ENCODE data around the gene PCMTD2. TPM values are rescaled to one million over a fixed set of nuclear protein-coding genes. Genes with fewer than 3 reads are reported as not detected.

The PCMTD2 gene
- total RNA-seq, 2 experiments from 2014 or later, result 47.0 to 51.7 TPM

GRCh38 chr20:64244870-64245603 lies 10.5 kb upstream of the PCMTD2 start:
- no peaks in the 10 kb centered on the region for H3K36me3 ChIP-seq (ENCODE audit: insufficient read depth, low read length)
- no peak overlapping the region for H3K4me2 ChIP-seq (ENCODE audit: low read length)
- intact Hi-C loops (cut with micrococcal nuclease; ENCODE audit: unreplicated experiment), result no loop called here
- CTCF ChIA-PET (ENCODE audit: unreplicated experiment), result no interaction called here
- H3K79me2 ChIP-seq (ENCODE audit: insufficient read depth, low read depth, low read length), result no peaks in the 10 kb centered on the region
- H2AFZ ChIP-seq (ENCODE audit: low read length), result no peak overlapping the region
- BruUV-seq (replicated peaks), result no TSS peak
- no peak overlapping the region for H3K27ac ChIP-seq (ENCODE audit: low read depth, low read length, poor library complexity, severe bottlenecking)
- no peaks in the 10 kb centered on the region for H3K9me2 ChIP-seq (ENCODE audit: insufficient read depth, low read length)
- no peak overlapping the region for H3K4me3 ChIP-seq (ENCODE audit: low read depth, low read length, poor library complexity, severe bottlenecking)
- POLR2A ChIA-PET, result interaction anchor here (1.5 kb wide), 1 partner anchor 10 kb away, joined by 3 read pairs; no protein-coding TSS in a partner anchor
- TF ChIP-seq, protein P1, sequence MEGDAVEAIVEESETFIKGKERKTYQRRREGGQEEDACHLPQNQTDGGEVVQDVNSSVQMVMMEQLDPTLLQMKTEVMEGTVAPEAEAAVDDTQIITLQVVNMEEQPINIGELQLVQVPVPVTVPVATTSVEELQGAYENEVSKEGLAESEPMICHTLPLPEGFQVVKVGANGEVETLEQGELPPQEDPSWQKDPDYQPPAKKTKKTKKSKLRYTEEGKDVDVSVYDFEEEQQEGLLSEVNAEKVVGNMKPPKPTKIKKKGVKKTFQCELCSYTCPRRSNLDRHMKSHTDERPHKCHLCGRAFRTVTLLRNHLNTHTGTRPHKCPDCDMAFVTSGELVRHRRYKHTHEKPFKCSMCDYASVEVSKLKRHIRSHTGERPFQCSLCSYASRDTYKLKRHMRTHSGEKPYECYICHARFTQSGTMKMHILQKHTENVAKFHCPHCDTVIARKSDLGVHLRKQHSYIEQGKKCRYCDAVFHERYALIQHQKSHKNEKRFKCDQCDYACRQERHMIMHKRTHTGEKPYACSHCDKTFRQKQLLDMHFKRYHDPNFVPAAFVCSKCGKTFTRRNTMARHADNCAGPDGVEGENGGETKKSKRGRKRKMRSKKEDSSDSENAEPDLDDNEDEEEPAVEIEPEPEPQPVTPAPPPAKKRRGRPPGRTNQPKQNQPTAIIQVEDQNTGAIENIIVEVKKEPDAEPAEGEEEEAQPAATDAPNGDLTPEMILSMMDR (conservative IDR thresholded peaks at IDR 0.05; ENCODE audit: low read length), result no peak
- TF ChIP-seq EZH2phosphoT487 (IDR thresholded peaks at IDR 0.05; ENCODE audit: borderline replicate concordance, low read depth, low read length), result no peak
- H3K4me1 ChIP-seq (ENCODE audit: insufficient read depth, low read length, poor library complexity, severe bottlenecking), result no peaks in the 10 kb centered on the region
- DNase-seq (ENCODE audit: low spot score), result no peak
- no peaks in the 10 kb centered on the region for H4K20me1 ChIP-seq (ENCODE audit: insufficient read depth, low read length)
- H3K9me3 ChIP-seq (ENCODE audit: low read length), result no peaks in the 10 kb centered on the region

- Histone ChIP-seq H3K4me2 (ENCODE audit: low read length) (no peak overlapping the region), H3K4me3 (ENCODE audit: low read depth, low read length, poor library complexity, severe bottlenecking) (no peak overlapping the region), H3K4me1 (ENCODE audit: insufficient read depth, low read length, poor library complexity, severe bottlenecking) (no peaks in the 10 kb centered on the region), H2AFZ (ENCODE audit: low read length) (no peak overlapping the region), H3K27ac (ENCODE audit: low read depth, low read length, poor library complexity, severe bottlenecking) (no peak overlapping the region), H3K9me2 (ENCODE audit: insufficient read depth, low read length) (no peaks in the 10 kb centered on the region), H4K20me1 (ENCODE audit: insufficient read depth, low read length) (no peaks in the 10 kb centered on the region), H3K36me3 (ENCODE audit: insufficient read depth, low read length) (no peaks in the 10 kb centered on the region), H3K9me3 (ENCODE audit: low read length) (no peaks in the 10 kb centered on the region), H3K79me2 (ENCODE audit: insufficient read depth, low read depth, low read length) (no peaks in the 10 kb centered on the region)
- no peak for TF ChIP-seq EZH2phosphoT487 (IDR thresholded peaks at IDR 0.05; ENCODE audit: borderline replicate concordance, low read depth, low read length)
- TF ChIP-seq, protein P1 (conservative IDR thresholded peaks at IDR 0.05; ENCODE audit: low read length), result no peak
- ChIA-PET CTCF (ENCODE audit: unreplicated experiment) (no interaction called here), POLR2A (no interaction called here)
- no peak for DNase-seq (ENCODE audit: low spot score)
- intact Hi-C loops (cut with micrococcal nuclease; ENCODE audit: unreplicated experiment), result no loop called here
- no TSS peak for BruUV-seq (replicated peaks)
These were observed 9.6 kb upstream of the PCMTD2 start for GRCh38 chr20:64245746-64246595.

Measured in OCI-LY7 (cell line).